ENCODE measurements around the gene CAPN2.
A peak's percentile ranks its signal among the peaks of the same experiment; 100 is the strongest.
"Not testable (repeated sequence)": the region's sequence is repeated elsewhere in the genome, so short reads cannot be mapped to it uniquely, and the experiment has no call there.

CAPN2 gene

GRCh38 chr1:223732993-223733798 lies 20.9 kb downstream of the CAPN2 start:
- H3K9me3 ChIP-seq (ENCODE audit: control insufficient read depth, insufficient read depth, low read depth, low read length), result no peaks in the 10 kb centered on the region
- H3K4me3 ChIP-seq (ENCODE audit: low read depth, low read length), result no peak overlapping the region
- H3K36me3 ChIP-seq (ENCODE audit: control insufficient read depth, insufficient read depth, low read length), result peaks cover 5% of the 10 kb centered on the region; the same call in 1 of the 2 replicates
- H3K4me1 ChIP-seq (ENCODE audit: control insufficient read depth, insufficient read depth, low read length), result peaks cover 59% of the 10 kb centered on the region
- peak overlapping the region; percentile 26 for H3K9ac ChIP-seq (ENCODE audit: low read length)
- peaks cover 43% of the 10 kb centered on the region for H3K27me3 ChIP-seq (ENCODE audit: control insufficient read depth, insufficient read depth, low read length)
- H3K27ac ChIP-seq (ENCODE audit: low read depth, low read length), result no peak overlapping the region

GRCh38 chr1:223733898-223734852 lies 21.8 kb downstream of the CAPN2 start:
- H3K36me3 ChIP-seq (ENCODE audit: control insufficient read depth, insufficient read depth, low read length), result no peaks in the 10 kb centered on the region
- H3K27ac ChIP-seq (ENCODE audit: low read depth, low read length), result no peak overlapping the region
- no peak overlapping the region for H3K9ac ChIP-seq (ENCODE audit: low read length)
- H3K4me3 ChIP-seq (ENCODE audit: low read depth, low read length), result no peak overlapping the region
- H3K9me3 ChIP-seq (ENCODE audit: control insufficient read depth, insufficient read depth, low read depth, low read length), result no peaks in the 10 kb centered on the region
- H3K27me3 ChIP-seq (ENCODE audit: control insufficient read depth, insufficient read depth, low read length), result peaks cover 34% of the 10 kb centered on the region
- peaks cover 59% of the 10 kb centered on the region for H3K4me1 ChIP-seq (ENCODE audit: control insufficient read depth, insufficient read depth, low read length)

GRCh38 chr1:223736638-223737037 lies 24.3 kb downstream of the CAPN2 start:
- not testable (repeated sequence) for H3K27ac ChIP-seq (ENCODE audit: low read depth, low read length); H3K4me3 ChIP-seq (ENCODE audit: low read depth, low read length); H3K9me3 ChIP-seq (ENCODE audit: control insufficient read depth, insufficient read depth, low read depth, low read length); H3K9ac ChIP-seq (ENCODE audit: low read length); H3K36me3 ChIP-seq (ENCODE audit: control insufficient read depth, insufficient read depth, low read length)
- H3K4me1 ChIP-seq (ENCODE audit: control insufficient read depth, insufficient read depth, low read length), result peaks cover 44% of the 10 kb centered on the region
- peaks cover 17% of the 10 kb centered on the region for H3K27me3 ChIP-seq (ENCODE audit: control insufficient read depth, insufficient read depth, low read length)

GRCh38 chr1:223737342-223737741 lies 25.0 kb downstream of the CAPN2 start:
- Histone ChIP-seq H3K36me3 (ENCODE audit: control insufficient read depth, insufficient read depth, low read length) (no peaks in the 10 kb centered on the region), H3K4me3 (ENCODE audit: low read depth, low read length) (no peak overlapping the region), H3K27ac (ENCODE audit: low read depth, low read length) (no peak overlapping the region), H3K9me3 (ENCODE audit: control insufficient read depth, insufficient read depth, low read depth, low read length) (no peaks in the 10 kb centered on the region), H3K9ac (ENCODE audit: low read length) (no peak overlapping the region), H3K4me1 (ENCODE audit: control insufficient read depth, insufficient read depth, low read length) (peaks cover 38% of the 10 kb centered on the region), H3K27me3 (ENCODE audit: control insufficient read depth, insufficient read depth, low read length) (peaks cover 9% of the 10 kb centered on the region)

GRCh38 chr1:223738465-223739365 lies 26.4 kb downstream of the CAPN2 start:
- no peaks in the 10 kb centered on the region; the same call in 1 of the 2 replicates for H3K27me3 ChIP-seq (ENCODE audit: control insufficient read depth, insufficient read depth, low read length)
- no peaks in the 10 kb centered on the region for H3K9me3 ChIP-seq (ENCODE audit: control insufficient read depth, insufficient read depth, low read depth, low read length)
- H3K27ac ChIP-seq (ENCODE audit: low read depth, low read length), result no peak overlapping the region
- H3K4me1 ChIP-seq (ENCODE audit: control insufficient read depth, insufficient read depth, low read length), result peaks cover 29% of the 10 kb centered on the region
- no peak overlapping the region for H3K4me3 ChIP-seq (ENCODE audit: low read depth, low read length)
- no peaks in the 10 kb centered on the region for H3K36me3 ChIP-seq (ENCODE audit: control insufficient read depth, insufficient read depth, low read length)
- no peak overlapping the region for H3K9ac ChIP-seq (ENCODE audit: low read length)

GRCh38 chr1:223739366-223740037 lies 27.2 kb downstream of the CAPN2 start:
- H3K4me3 ChIP-seq (ENCODE audit: low read depth, low read length), result no peak overlapping the region
- H3K9me3 ChIP-seq (ENCODE audit: control insufficient read depth, insufficient read depth, low read depth, low read length), result no peaks in the 10 kb centered on the region
- no peak overlapping the region for H3K9ac ChIP-seq (ENCODE audit: low read length)
- H3K4me1 ChIP-seq (ENCODE audit: control insufficient read depth, insufficient read depth, low read length), result peaks cover 21% of the 10 kb centered on the region
- H3K36me3 ChIP-seq (ENCODE audit: control insufficient read depth, insufficient read depth, low read length), result peaks cover 4% of the 10 kb centered on the region; the same call in 1 of the 2 replicates
- H3K27ac ChIP-seq (ENCODE audit: low read depth, low read length), result no peak overlapping the region
- no peaks in the 10 kb centered on the region for H3K27me3 ChIP-seq (ENCODE audit: control insufficient read depth, insufficient read depth, low read length)

GRCh38 chr1:223740038-223740736 lies 27.8 kb downstream of the CAPN2 start:
- H3K27ac ChIP-seq (ENCODE audit: low read depth, low read length); H3K36me3 ChIP-seq (ENCODE audit: control insufficient read depth, insufficient read depth, low read length); H3K9ac ChIP-seq (ENCODE audit: low read length); H3K9me3 ChIP-seq (ENCODE audit: control insufficient read depth, insufficient read depth, low read depth, low read length); H3K27me3 ChIP-seq (ENCODE audit: control insufficient read depth, insufficient read depth, low read length); H3K4me3 ChIP-seq (ENCODE audit: low read depth, low read length): not testable (repeated sequence)
- H3K4me1 ChIP-seq (ENCODE audit: control insufficient read depth, insufficient read depth, low read length), result peaks cover 15% of the 10 kb centered on the region; the same call in 1 of the 2 replicates

- H3K4me1 ChIP-seq (ENCODE audit: control insufficient read depth, insufficient read depth, low read length), result peaks cover 15% of the 10 kb centered on the region; the same call in 1 of the 2 replicates
- H3K27me3 ChIP-seq (ENCODE audit: control insufficient read depth, insufficient read depth, low read length), result peaks cover 3% of the 10 kb centered on the region
- H3K36me3 ChIP-seq (ENCODE audit: control insufficient read depth, insufficient read depth, low read length), result peaks cover 14% of the 10 kb centered on the region; the same call in 1 of the 2 replicates
- no peak overlapping the region for H3K4me3 ChIP-seq (ENCODE audit: low read depth, low read length)
- no peak overlapping the region for H3K9ac ChIP-seq (ENCODE audit: low read length)
- no peak overlapping the region for H3K27ac ChIP-seq (ENCODE audit: low read depth, low read length)
- no peaks in the 10 kb centered on the region for H3K9me3 ChIP-seq (ENCODE audit: control insufficient read depth, insufficient read depth, low read depth, low read length)
These were observed 29.5 kb downstream of the CAPN2 start for GRCh38 chr1:223741861-223742260.

GRCh38 chr1:223742856-223743517 lies 30.6 kb downstream of the CAPN2 start:
- Histone ChIP-seq H3K27ac (ENCODE audit: low read depth, low read length) (no peak overlapping the region), H3K4me1 (ENCODE audit: control insufficient read depth, insufficient read depth, low read length) (peaks cover 12% of the 10 kb centered on the region; the same call in 1 of the 2 replicates), H3K9ac (ENCODE audit: low read length) (no peak overlapping the region), H3K4me3 (ENCODE audit: low read depth, low read length) (no peak overlapping the region), H3K9me3 (ENCODE audit: control insufficient read depth, insufficient read depth, low read depth, low read length) (no peaks in the 10 kb centered on the region), H3K36me3 (ENCODE audit: control insufficient read depth, insufficient read depth, low read length) (peaks cover 20% of the 10 kb centered on the region; the same call in 1 of the 2 replicates), H3K27me3 (ENCODE audit: control insufficient read depth, insufficient read depth, low read length) (peaks cover 14% of the 10 kb centered on the region)

Data from HUES6 (cell line).